GM19025 (cell line): Measurements from ENCODE around the gene COL9A3.

Experiments
- ATAC-seq: cut with Tn5 transposase; IDR thresholded peaks from one replicate; pipeline ENCODE4 v1.9.1; 2021; ENCODE audit warnings: mild to moderate bottlenecking, low read depth, moderate library complexity; ENCODE audit not compliant: unreplicated experiment

COL9A3 gene

DNA sequence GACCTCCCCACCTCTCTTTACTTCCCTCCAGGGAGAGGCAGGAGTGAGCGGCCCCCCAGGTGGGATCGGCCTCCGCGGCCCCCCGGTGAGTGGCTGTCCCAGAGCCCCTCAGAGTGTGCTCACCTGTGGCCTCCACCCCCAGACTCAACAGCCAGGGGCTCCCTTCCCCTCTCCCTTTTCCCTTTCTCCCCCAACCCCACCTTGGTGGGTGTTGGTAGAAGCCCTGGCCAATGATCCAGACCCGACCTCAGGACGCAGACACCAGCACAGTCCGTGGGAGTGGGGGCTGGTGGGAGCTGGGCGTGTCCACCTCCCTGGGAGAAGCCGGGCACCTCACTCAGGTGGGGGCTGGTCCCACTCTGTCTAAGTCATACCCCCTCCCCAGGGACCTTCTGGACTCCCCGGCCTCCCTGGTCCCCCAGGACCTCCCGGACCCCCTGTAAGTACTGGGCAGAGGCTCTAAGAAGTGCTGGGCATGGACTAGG lies 4.9 kb downstream of the COL9A3 start:
- ATAC-seq, result no peak

DNA sequence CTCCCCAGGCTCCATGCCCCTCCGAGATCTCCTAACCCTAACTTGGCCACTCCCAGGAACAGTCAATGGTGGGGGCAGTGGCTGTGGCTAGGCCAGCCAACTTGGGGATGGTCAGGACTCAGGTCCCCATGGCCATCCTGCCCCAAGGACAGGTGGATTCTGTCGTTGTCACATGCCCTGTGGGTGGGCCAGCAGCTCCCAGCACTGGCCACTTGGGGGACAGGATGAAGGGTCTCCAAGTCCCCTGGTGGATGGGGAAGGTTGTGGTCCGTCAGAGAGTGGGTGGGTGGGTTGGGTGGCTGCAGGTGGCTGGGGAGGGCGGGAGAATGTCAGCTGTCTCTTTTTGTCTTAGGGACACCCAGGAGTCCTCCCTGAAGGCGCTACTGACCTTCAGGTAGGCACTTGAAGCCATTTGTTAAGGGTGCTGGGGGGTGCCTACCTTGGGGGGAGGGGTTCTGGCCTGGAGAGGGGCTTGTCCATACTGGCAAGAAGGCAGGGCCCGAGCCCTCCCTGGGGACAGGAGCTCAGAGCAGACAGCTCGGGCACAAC lies 5.5 kb downstream of the COL9A3 start:
- ATAC-seq, result no peak

DNA sequence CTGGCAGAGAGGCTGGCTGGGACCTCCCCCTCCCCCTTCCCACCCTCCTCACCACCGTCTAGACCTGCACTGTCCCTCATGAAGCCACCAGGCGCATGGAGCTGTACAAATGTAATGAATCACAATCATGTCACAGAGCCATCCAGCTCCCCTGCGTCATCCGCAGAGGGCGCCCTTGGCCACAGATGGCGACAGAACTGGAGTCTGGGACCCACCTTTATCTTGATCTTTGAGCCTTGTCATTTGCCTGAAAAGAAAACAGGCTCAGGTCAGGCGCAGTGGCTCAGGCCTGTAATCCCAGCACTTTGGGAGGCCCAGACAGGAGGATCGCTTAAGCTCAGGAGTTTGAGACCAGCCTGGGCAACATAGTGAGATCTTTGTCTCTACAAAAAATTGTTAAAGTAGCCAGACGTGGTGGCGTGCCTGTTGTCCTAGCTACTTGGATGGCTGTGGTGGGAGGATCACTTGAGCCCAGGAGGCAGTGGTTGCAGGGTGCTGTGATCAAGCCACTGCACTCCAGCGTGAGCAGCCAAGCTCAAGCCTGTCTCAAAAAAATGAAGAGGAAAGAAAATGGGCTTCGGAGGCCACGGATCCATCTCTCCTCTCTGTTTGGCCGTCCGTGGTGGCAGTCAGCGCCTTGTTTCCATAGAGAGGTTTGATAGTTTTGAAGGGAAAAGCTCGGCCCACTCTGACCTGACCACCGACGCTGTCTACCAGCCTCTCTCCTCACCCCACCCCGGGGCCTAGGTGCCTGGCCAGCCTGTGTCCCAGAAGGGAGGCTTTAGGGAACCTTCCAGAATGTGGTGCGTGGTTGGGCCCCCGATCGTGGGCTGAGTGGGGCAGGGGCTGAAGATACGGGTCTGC lies 6.2 kb downstream of the COL9A3 start:
- no peak for ATAC-seq

DNA sequence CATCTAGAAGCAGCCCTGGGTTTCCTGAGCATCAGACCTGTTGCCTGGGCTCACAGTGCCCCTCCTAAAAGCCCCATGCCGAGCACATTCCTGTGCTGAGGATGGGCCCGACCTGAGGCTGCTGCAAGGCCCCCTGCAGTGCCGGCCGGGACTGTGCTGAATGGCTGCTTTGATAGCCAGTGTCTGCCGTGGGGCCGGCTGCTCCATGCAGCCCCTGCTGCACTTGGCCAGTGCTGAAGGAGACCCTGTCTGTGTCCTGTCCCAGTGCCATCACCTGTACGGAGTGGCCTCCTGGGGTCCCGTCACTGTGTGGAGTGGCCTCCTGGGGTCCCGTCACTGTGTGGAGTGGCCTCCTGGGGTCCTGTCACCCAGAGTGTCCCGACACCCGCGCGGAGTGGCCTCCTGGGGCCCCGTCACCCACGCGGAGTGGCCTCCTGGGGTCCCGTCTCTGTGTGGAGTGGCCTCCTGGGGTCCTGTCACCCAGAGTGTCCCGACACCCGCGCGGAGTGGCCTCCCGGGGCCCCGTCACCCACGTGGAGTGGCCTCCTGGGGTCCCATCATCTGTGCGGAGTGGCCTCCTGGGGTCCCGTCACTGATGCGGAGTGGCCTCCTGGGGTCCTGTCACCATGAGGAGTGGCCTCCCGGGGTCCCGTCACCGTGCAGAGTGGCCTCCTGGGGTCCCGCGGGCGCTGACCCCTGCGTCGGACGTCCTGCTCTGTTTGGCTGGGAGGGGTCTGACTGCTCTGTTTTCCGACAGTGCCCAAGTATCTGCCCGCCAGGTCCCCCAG lies 7.0 kb downstream of the COL9A3 start:
- no peak for ATAC-seq

DNA sequence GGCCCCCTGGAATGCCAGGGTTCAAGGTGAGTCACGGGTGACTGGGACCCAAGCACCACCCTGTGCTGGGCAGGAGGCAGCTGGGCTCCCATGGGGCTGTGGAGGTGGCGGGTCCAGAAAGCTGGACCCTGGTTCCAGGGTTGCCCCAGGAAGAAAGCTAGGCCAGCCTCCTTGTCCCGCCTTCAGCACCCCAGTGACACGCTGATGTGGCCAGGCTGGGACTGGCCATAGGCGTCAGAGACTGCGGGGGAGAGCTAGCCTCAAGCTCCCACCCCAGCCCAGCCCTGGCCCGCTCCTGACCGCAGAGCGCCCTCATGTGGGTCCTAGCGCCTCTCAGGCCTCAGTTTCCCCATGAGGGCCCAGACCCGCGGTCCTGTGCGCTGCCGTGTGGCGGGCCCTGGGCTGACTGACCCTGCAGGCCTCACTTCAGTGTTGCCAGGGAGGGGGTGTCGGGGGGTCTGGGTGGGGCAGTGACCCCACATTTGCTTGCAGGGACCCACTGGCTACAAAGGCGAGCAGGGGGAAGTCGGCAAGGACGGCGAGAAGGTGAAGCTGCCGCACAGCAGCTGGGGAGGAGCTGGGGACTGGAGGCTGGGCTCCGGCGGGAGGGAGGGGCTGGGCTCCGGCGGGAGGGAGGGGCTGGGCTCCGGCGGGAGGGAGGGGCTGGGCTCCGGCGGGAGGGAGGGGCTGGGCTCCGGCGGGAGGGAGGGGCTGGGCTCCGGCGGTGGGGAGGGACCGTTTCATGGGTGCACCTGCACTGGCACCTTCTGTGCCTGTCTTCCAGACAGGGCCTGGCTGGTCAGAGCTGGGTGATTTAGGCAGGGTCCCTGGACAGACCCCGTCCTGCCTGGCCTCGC lies 7.9 kb downstream of the COL9A3 start:
- no peak for ATAC-seq

DNA sequence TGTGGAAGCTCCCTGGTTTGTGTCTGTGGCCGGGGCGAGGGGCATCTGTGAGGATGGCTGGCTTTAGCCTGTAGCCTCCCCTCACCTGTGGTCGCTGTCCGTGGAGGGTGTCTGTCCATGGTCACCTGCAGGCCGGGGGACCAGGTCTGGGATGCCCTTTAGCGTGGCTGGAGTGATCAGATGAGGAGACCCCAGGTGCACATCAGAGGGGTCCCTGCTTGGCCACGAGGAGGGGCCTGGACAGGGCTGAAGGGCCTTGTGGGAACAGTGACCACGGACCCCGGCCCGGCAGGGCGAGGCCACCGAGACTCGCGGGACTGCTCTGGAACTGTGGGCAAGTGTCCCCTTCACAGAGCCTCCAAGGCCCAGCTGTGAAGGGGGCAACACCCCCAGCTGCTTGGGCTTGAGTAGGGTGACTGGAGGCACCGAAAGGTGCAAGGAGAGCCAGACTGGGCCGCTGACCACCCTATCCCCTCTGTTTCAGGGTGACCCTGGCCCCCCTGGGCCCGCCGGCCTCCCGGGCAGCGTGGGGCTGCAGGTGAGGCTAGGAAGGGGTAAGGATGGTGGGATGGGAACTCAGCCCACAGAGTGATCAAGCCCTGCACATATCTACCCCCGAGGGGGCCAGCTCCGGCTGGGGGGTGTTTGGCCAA lies 8.6 kb downstream of the COL9A3 start:
- no peak for ATAC-seq

DNA sequence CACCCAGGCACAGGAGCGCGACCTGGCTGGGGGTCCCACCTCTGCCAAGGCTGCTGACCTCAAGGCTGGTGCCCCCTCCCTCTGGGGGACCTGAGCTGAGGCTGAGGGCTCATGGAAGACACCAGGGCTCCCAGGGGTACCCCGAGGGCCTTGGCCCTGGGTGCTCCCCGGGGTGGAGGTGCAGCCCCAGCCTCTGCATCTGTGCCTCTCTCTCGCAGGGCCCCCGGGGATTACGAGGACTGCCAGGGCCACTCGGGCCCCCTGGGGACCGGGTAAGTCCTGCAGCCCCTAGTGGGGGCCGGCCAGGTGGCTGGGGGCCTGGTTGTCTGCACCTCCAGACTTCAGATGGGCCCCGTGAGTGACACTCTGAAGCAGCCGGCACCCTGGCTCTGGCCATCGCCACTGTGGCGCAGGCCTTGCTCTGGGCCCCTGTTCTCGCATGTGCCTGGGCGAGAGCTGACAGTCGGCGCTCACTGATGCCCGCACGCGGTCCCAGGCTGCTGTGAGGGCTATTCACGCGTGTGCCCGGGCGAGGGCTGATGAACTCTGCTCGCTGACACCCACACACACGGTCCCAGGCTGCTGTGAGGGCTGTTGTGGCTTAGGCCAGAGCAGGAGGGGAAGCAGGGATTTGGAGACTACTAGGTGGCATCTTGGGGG lies 9.3 kb downstream of the COL9A3 start:
- ATAC-seq, result no peak

DNA sequence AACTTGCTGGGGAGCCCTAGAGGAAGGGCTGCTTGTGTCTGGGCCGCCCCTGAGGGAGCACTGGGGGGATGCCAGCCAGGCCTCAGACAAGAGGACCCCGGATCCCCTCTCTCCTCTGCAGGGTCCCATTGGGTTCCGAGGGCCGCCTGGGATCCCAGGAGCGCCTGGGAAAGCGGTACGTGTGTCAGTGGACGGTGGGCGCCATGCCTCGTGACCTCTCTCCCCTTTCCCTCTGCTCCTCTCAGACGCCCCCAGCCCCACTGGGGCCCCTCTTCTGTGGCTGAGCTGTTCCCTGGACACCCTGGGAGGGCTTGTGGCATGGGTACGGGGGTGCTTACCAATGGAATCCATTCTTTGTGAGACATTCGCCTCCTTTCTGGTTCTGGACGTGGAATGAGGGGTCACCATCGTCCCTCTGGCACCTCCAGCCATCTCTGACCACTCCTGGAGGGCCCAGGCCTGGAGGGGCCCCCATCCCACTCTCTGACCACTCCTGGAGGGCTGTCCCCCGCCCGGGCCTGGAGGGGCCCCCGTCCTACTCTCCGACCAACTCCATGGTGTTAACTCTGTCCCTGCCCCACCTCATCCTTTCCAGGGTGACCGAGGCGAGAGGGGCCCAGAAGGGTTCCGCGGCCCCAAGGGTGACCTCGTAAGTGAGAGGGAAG lies 9.9 kb downstream of the COL9A3 start:
- ATAC-seq, result no peak

DNA sequence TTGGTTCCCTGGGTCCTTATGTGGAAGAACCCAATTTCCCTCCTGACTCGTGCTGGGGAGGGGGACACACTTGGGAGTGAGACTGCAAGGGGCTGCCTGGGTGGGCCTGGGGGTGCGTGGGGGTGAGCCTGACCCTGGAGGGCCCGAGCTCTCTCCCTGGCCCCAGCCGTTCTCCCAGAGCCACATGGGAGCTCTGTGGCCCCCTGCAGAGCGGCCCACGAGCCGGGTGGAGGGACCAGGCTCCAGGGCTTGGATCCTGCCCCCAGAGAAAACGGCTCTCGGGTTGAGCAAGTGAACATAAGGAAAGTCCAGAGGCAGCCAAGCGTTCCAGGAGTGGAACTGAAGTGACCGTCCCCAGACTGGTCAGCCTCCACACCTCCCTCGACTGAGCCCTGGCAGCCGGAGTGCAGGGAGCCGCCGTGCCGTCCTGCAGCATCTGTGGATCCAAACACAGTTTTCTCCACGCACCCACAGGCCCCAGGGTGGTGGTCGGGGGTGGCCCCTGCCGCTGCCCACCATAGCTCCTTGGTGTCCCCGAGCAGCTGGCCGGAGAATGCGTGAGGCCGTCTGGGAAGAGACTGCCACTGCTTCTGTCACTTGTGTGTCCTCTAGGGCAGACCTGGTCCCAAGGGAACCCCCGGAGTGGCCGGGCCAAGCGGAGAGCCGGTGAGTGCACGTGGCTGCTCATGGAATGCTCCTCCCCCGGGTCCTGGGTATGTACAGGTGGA lies 10.6 kb downstream of the COL9A3 start:
- ATAC-seq, result no peak

DNA sequence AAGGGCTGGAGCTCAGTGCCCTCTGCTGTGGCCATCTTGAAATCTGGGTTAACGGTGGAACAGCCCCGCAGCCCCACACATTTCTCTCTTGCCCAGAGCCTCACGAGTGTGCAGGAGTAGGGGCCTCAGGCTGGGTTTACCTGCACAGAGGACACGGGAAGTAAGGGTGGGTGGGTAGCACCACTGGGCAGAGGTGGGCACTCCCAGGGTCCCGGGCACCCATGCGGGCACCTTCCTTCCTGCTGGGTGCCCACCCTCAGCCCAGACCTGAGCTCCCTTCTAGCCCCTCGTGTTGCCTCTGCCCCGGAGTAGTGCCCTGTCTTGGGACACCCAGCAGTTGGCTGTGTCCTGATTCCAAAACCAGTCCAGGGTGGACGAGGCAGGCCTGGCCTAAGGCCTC lies 11.2 kb downstream of the COL9A3 start:
- no peak for ATAC-seq

DNA sequence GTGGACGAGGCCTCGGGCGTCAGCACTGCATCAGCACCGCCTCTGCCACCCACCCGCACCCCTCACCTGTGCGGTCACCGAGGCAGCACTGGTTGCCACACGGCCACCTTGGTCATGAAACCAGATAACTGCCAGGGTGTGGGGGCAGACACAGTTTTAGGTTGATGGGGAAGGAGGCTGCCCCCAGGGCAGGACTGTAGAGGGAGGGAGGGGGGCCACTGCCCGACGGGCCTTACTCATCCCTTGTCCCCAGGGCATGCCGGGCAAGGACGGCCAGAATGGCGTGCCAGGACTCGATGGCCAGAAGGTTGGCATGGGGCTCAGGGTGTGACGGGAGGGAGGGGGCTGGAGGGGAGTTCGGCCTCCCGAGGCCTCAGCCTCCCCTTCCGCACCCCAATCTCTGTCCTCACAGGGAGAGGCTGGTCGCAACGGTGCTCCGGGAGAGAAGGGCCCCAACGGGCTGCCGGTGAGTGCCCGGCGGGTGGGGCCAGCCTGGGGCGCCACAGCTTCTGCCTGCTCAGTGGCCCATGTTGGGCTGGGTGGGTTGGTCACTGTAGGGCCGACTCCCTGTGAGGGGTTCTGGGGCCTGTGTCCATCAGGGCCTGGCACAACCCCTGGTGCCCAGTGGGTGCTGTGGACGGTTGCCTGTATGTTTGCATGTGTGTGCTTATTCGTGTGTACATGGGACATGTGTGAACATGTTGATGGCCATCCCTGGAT lies 11.8 kb downstream of the COL9A3 start:
- no peak for ATAC-seq

DNA sequence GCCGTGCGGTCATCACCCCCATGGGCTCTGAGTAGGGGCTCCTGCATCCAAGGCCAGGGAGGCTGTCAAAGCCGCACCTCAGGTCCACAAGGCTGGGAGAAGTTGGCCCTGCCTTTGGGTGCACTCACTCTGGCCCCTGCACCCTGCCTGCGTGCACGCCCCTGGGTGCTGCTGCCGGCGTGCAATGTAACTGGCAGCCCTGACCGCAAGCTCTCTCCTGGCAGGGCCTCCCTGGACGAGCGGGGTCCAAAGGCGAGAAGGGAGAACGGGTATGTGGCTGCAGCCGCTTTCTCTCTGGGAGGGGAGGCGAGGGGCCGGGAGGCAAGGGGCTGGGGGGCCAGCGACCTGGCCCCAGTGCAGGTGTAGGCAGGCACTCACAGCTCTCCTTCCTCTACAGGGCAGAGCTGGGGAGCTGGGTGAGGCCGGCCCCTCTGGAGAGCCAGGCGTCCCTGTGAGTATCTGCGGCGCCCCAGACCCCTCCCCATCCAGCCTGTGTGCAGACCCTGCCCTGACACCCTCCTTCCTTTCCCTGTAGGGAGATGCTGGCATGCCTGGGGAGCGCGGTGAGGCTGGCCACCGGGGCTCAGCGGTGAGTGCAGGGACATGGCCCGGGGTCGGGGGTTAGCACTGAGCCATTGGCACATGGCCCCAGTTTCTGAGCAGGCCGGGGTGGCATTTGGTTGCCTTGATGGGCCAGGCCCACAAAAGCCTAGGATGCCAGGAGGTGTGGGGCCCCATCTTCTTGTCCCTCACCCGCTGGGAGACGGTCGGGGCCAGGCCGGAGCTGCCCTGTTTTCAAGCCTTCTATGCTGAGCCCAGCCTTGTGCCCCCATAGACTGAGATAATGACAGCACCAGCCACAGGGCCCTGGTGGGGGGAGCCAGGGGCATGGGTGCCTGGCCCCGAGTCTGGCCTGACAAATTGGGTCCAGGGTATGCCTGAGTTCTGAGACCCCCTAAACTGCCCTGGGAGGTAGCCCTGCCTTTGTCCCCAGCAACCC lies 12.7 kb downstream of the COL9A3 start:
- no peak for ATAC-seq

DNA sequence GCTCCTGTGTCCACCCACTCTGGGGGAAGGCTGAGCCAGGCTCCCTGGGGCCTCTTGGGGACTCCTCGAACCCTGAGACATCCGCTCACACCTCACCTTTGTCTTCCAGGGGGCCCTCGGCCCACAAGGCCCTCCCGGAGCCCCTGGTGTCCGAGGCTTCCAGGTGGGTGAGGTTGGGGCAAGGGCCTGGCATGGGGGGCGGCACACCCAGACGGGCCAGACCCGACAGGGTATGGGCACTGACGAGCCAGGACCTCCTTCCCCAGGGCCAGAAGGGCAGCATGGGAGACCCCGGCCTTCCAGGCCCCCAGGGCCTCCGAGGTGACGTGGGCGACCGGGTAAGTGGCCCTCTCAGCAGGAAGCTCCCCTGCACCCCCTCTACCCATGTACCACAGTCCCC lies 13.4 kb downstream of the COL9A3 start:
- ATAC-seq, result no peak

DNA sequence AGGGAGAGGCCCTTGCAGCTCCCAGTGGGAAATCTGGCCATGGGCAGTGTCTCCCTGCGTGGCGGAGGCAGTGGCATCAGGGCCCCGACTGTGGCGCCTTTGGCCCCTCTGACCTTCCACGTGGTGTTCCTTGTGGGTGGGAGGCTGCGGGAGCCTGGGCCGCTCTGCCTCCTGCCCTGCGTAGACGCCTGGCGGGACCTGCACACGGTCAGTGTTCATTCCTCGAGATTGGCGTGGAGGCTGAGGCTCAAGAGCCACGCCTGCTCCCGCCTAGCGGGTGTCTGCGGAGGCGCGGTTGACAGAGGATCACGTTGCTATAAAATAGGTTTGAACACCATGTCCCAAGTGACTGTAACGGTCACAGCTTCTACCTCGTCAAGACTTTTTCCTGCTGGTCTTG lies 14.0 kb downstream of the COL9A3 start:
- ATAC-seq, result no peak

DNA sequence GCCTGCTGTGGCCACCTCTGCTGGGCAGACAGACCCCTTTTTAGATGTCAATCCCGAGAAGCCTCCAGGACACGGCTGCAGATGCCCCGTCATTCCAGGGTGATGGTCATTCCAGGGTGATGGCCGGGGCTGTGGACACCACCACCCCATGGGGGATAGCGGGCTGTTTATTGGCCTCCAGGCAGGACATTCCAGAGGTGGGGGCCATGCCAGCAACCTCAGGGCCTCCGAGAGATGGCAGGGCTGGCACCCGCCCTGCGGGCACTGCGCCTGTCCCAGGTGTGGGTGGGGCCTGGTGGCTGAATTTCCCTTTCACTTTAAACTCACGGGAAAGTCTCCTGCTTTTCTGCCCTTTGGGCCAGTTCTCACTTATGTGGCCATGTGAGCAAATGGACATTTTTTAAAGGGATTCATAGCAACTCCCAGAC lies 14.5 kb downstream of the COL9A3 start:
- no peak for ATAC-seq

DNA sequence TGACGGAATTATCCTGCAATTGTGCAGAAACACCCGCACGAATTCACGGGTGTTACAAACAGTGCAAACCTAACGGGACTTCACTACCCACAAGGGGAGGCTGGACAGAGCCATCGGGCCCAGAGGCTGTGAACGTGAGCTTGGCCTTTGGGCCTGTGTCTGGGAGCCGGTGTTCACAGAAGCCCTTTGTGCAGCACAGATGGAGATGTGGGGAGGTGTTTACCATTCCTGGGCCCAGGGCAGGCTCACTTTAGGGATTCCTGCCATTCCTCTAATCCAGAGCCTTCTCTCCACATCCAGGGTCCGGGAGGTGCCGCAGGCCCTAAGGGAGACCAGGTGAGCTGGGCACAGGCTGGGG lies 15.0 kb downstream of the COL9A3 start:
- ATAC-seq, result no peak
